HepG2 (cell line): ENCODE results near the gene KAZN. TPM values are rescaled to one million over a fixed set of nuclear protein-coding genes. Genes with fewer than 3 reads are reported as not detected.

Experiments used
- ATAC-seq: fragments of 200-7000 bp; cut with Tn5 transposase; 3 replicates; pipeline ENCODE4 v1.9.1; 2020; ENCODE audit warnings: mild to moderate bottlenecking, moderate library complexity
- BruUV-seq: library from RNA; stranded (reverse); fragments of 400-500 nt; replicated peaks from 2 replicates; lab custom pipeline; 2021; lab: Mats Ljungman, UMichigan
- CTCF ChIA-PET: fragments of 300-600 bp; formaldehyde crosslinking; extraction: SDS; loops from one replicate; lab custom pipeline; 2021; ENCODE audit warnings: low total read pairs, inconsistent platforms, low intra/inter-chr PET ratio; lab: Yijun Ruan, JAX
- POLR2A ChIA-PET: fragments of 350-600 bp; sonication (Branson Sonifier 250); formaldehyde crosslinking; loops from one replicate; lab custom pipeline; 2020; ENCODE audit warnings: antibody characterized with exemption, inconsistent platforms; lab: Yijun Ruan, JAX
- DNase-seq: peaks from one replicate; pipeline ENCODE4 v3.0.0-alpha.2; 2015; ENCODE audit warnings: low spot score
- FAIRE-seq: peaks from 3 replicates; lab custom pipeline; 2011; peaks lifted over from hg19 to GRCh38; lab: Jason Lieb, UNC
- H2AFZ ChIP-seq: one replicate; pipeline ENCODE4 v1.6.1; 2011; ENCODE audit warnings: low read length, inconsistent platforms
- H3K27ac ChIP-seq: fragments of 300-600 bp; 3 replicates; pipeline ENCODE4 v1.8.0; 2011; ENCODE audit warnings: mixed run types, mild to moderate bottlenecking, mixed read lengths, low read length, inconsistent platforms; ENCODE audit not compliant: insufficient read depth; ENCODE audit errors: extremely low read length
- H3K27me3 ChIP-seq, 2 experiments: fragments of 200-600 bp in 1 of 2; 2 replicates in 1 of 2; 3 replicates in 1 of 2; pipeline versions ENCODE4 v1.6.0 to v1.8.0; 2011; ENCODE audit warnings: low read length in 2 of 2, mild to moderate bottlenecking in 2 of 2, moderate library complexity in 2 of 2, inconsistent platforms in 1 of 2; ENCODE audit not compliant: insufficient read depth in 2 of 2, control insufficient read depth in 1 of 2
- H3K36me3 ChIP-seq, 2 experiments: fragments of 200-600 bp in 1 of 2; replicated peaks in 1 of 2; 2 replicates in 1 of 2; 3 replicates in 1 of 2; pipeline versions ENCODE4 v1.5.1 to v1.8.0; 2011; ENCODE audit warnings: low read length in 2 of 2, inconsistent platforms in 1 of 2; ENCODE audit not compliant: insufficient read depth in 2 of 2, control insufficient read depth in 1 of 2
- H3K4me1 ChIP-seq: 2 replicates; pipeline ENCODE4 v1.5.1; 2012; ENCODE audit warnings: low read length, inconsistent platforms; ENCODE audit not compliant: insufficient read depth
- H3K4me2 ChIP-seq: 2 replicates; pipeline ENCODE4 v1.6.0; 2011; ENCODE audit warnings: low read depth, low read length, inconsistent platforms
- H3K4me3 ChIP-seq, 3 experiments: fragments of 200-600 bp in 1 of 3; sonication (generic), shearing (Covaris generic) in 1 of 3; replicated peaks in 1 of 3; 2 replicates each; pipeline ENCODE4 v1.5.1; 2011 to 2016; ENCODE audit warnings: low read length in 3 of 3, inconsistent platforms in 2 of 3, low read depth in 2 of 3, mild to moderate bottlenecking in 2 of 3, control low read depth in 1 of 3, mixed read lengths in 1 of 3; ENCODE audit not compliant: insufficient read depth in 1 of 3
- H3K79me2 ChIP-seq: one replicate; pipeline ENCODE4 v1.6.1; 2011; ENCODE audit warnings: low read length, inconsistent platforms; ENCODE audit not compliant: insufficient read depth
- H3K9ac ChIP-seq: 2 replicates; pipeline ENCODE4 v1.6.0; 2011; ENCODE audit warnings: mild to moderate bottlenecking, low read depth, low read length, inconsistent platforms; ENCODE audit not compliant: insufficient read depth
- H3K9me3 ChIP-seq: 2 replicates; pipeline ENCODE4 v1.5.1; 2012; ENCODE audit warnings: mild to moderate bottlenecking, low read length
- H4K20me1 ChIP-seq: 2 replicates; pipeline ENCODE4 v1.6.0; 2011; ENCODE audit warnings: inconsistent platforms, mild to moderate bottlenecking, low read length, moderate library complexity; ENCODE audit not compliant: insufficient read depth
- GABPA ChIP-seq, 2 experiments: IDR thresholded peaks; 2 replicates each; pipeline ENCODE4 v1.6.1; 2011 to 2016; ENCODE audit warnings: low read depth in 2 of 2, low read length in 1 of 2, missing biosample characterization in 1 of 2, missing genetic modification characterization in 1 of 2
- HNF4G ChIP-seq, 2 experiments: sonication (generic) in 1 of 2; formaldehyde crosslinking in 1 of 2; IDR thresholded peaks; 2 replicates each; pipeline versions ENCODE4 v1.4.0 to v1.6.1; 2011 to 2020; ENCODE audit warnings: borderline replicate concordance in 2 of 2, low read depth in 2 of 2, mild to moderate bottlenecking in 2 of 2, low read length in 1 of 2, missing genetic modification reagents in 1 of 2, moderate library complexity in 1 of 2
- MBNL3 ChIP-seq: fragments of 250-450 bp; sonication (Bioruptor Pico); conservative IDR thresholded peaks from 2 replicates; pipeline ENCODE4 v1.8.0; 2022; ENCODE audit warnings: mild to moderate bottlenecking, inconsistent platforms
- NCOA5 ChIP-seq: sonication (generic); formaldehyde crosslinking; IDR thresholded peaks from 2 replicates; pipeline ENCODE4 v1.4.0; 2020; ENCODE audit warnings: missing genetic modification reagents
- NFYC ChIP-seq: IDR thresholded peaks from 2 replicates; pipeline ENCODE4 v1.6.1; 2016; ENCODE audit warnings: missing genetic modification reagents, missing compliant biosample characterization
- THAP8 ChIP-seq: sonication (generic); formaldehyde crosslinking; IDR thresholded peaks from 2 replicates; pipeline ENCODE4 v1.5.1; 2020; ENCODE audit warnings: missing genetic modification reagents, mild to moderate bottlenecking, borderline replicate concordance
- ZNF3 ChIP-seq: IDR thresholded peaks from 2 replicates; pipeline ENCODE4 v1.7.0; 2017; ENCODE audit warnings: inconsistent platforms
- ZNF780A ChIP-seq: sonication (generic); formaldehyde crosslinking; IDR thresholded peaks from 2 replicates; pipeline ENCODE4 v1.8.0; 2022; ENCODE audit warnings: mild to moderate bottlenecking, missing genetic modification reagents, moderate library complexity
- ZSCAN22 ChIP-seq: sonication (generic); formaldehyde crosslinking; IDR thresholded peaks from 2 replicates; pipeline ENCODE4 v1.4.0; 2020; ENCODE audit warnings: mild to moderate bottlenecking, missing genetic modification reagents
- ZXDC ChIP-seq: sonication (generic); formaldehyde crosslinking; IDR thresholded peaks from 2 replicates; pipeline ENCODE4 v1.5.0; 2020; ENCODE audit warnings: mild to moderate bottlenecking, missing genetic modification reagents
- WGBS: methylation state at CpG from one replicate; pipeline ENCODE4 v1.1.6; 2017; ENCODE audit warnings: low lambda C conversion rate; 5-methylcytosine and 5-hydroxymethylcytosine counted together
- in situ Hi-C: cut with HindIII; loops from 2 replicates; pipeline ENCODE4 v1.10.0; 2017; ENCODE audit warnings: low pct_unique_long_range_greater_than_20kb; ENCODE audit not compliant: extremely low pct_ligation_motif_present
- intact Hi-C: fragments of 100-400 bp; cut with micrococcal nuclease; formaldehyde crosslinking; loops from one replicate; pipeline ENCODE4 v1.10.0; 2022; ENCODE audit not compliant: unreplicated experiment
- polyA plus RNA-seq, 8 experiments: library from polyadenylated mRNA; depleted of rRNA in 3 of 8; stranded (reverse) in 7 of 8; unstranded in 1 of 8; fragments of >200 nt; fragmentation: Illumina TruSeq in 4 of 8; extraction: Trizol in 4 of 8; gene quantifications; 2 replicates each; pipeline versions ENCODE4 v1.2.1 to v1.2.3, GENCODE V29; 2011 to 2016; ENCODE audit warnings: low read depth in 4 of 8, missing spikeins in 1 of 8, mixed read lengths in 1 of 8; ENCODE audit not compliant: insufficient read depth in 1 of 8
- total RNA-seq, 5 experiments: library from RNA; depleted of rRNA; stranded (reverse); fragments of >200 nt; fragmentation: Illumina TruSeq; extraction: Trizol; gene quantifications; 2 replicates each; pipeline ENCODE4 v1.2.3, GENCODE V29; 2016; ENCODE audit warnings: low read depth in 1 of 5

Gene KAZN
- total and polyA plus RNA-seq, 2 of the 13 experiments (the other 11 are each of a cell fraction or from before 2014, with no cell fraction given): 10.4 to 13.5 TPM

- WGBS: 11% methylated on average over 16 of the region's 16 CpGs
- BruUV-seq: no TSS peak
- no peaks in the 10 kb centered on the region for H3K36me3 ChIP-seq
- no peak for TF ChIP-seq ZSCAN22 (CRISPR knock-in tag)
- no peak for TF ChIP-seq ZXDC (CRISPR knock-in tag)
- TF ChIP-seq HNF4G (IDR thresholded peaks at IDR 0.05; ENCODE audit: borderline replicate concordance, low read depth, low read length): no peak
- no peak for TF ChIP-seq HNF4G (CRISPR knock-in tag; IDR thresholded peaks at IDR 0.05; ENCODE audit: borderline replicate concordance, low read depth)
- no peak for TF ChIP-seq MBNL3 (CRISPR knock-in tag)
- no peak for TF ChIP-seq NCOA5 (CRISPR knock-in tag)
- no peak for TF ChIP-seq ZNF3 (CRISPR knock-in tag)
- TF ChIP-seq GABPA (IDR thresholded peaks at IDR 0.05; ENCODE audit: low read depth, low read length): no peak
- TF ChIP-seq GABPA (CRISPR knock-in tag; IDR thresholded peaks at IDR 0.05; ENCODE audit: low read depth): no peak
- TF ChIP-seq ZNF780A (CRISPR knock-in tag): no peak
- TF ChIP-seq NFYC (CRISPR knock-in tag): no peak
- TF ChIP-seq THAP8 (CRISPR knock-in tag): no peak
- CTCF ChIA-PET: no interaction called here
- H3K4me1 ChIP-seq: no peaks in the 10 kb centered on the region
- no peak overlapping the region for H3K9ac ChIP-seq
- ATAC-seq (no peak), DNase-seq (no peak), FAIRE-seq (no peak)
- no peak overlapping the region for H3K4me2 ChIP-seq
- no peak overlapping the region for H3K4me3 ChIP-seq
- peaks cover 0 to 31% of the 10 kb centered on the region in 2 experiments; a peak in 2 of 5 replicates for H3K27me3 ChIP-seq
- H3K9me3 ChIP-seq: no peaks in the 10 kb centered on the region
- in situ Hi-C loops (no loop called here), intact Hi-C loops (no loop called here)
- no peak overlapping the region for H3K27ac ChIP-seq
- POLR2A ChIA-PET: no interaction called here
- no peaks in the 10 kb centered on the region for H3K79me2 ChIP-seq
- H4K20me1 ChIP-seq: no peaks in the 10 kb centered on the region
- no peak overlapping the region for H2AFZ ChIP-seq
Measured at GRCh38 chr1:14707531-14708445, 109.3 kb downstream of the KAZN start.
